Measurements from ENCODE around the gene LAMC3. TPM values are rescaled to one million over a fixed set of nuclear protein-coding genes. Genes with fewer than 3 reads are reported as not detected.
A peak's percentile ranks its signal among the peaks of the same experiment; 100 is the strongest.

LAMC3 gene
- 10 to 100 TPM in 1 of 2 donors, 1 to 10 TPM in 1; 3.9 to 16.8 TPM for total RNA-seq

- Histone ChIP-seq H3K27ac (no peak within 1 kb of the TSS), H3K4me3 (no peak within 1 kb of the TSS), H3K4me1 (peaks cover 8% of the 10 kb centered on the region), H3K36me3 (replicated peaks in 1 of 2; ENCODE audit: insufficient read depth in 1 of 2, low read depth in 2 of 2) (no peaks in the 10 kb centered on the region), H3K27me3 (no peaks in the 10 kb centered on the region), H3K9me3 (no peaks in the 10 kb centered on the region)
- intact Hi-C loops (cut with DNase I) = no loop called here
- DNase-seq = no peak
- 8 to 17% methylated on average over 1 to 47 of the region's 88 CpGs for WGBS, 2 donors
- TF ChIP-seq CTCF (IDR thresholded peaks at IDR 0.05) (no peak), POLR2A (IDR thresholded peaks at IDR 0.05) (no peak)
- peak; percentile 29 for ATAC-seq
These were observed at the start of gene LAMC3 for GRCh38 chr9:131008909-131009618. TSS of gene LAMC3 (plus strand) at chr9:131009174. CDS start at chr9:131009215, 41 bp downstream.

- ATAC-seq (no peak), DNase-seq (no peak)
- intact Hi-C loops (cut with DNase I) = no loop called here
- 77% methylated on average over 6 to 9 of the region's 9 CpGs for WGBS, 2 donors
- Histone ChIP-seq H3K36me3 (replicated peaks in 1 of 2; ENCODE audit: insufficient read depth in 1 of 2, low read depth in 2 of 2) (no peaks in the 10 kb centered on the region), H3K27ac (no peak overlapping the region), H3K4me1 (no peaks in the 10 kb centered on the region), H3K4me3 (no peak overlapping the region), H3K9me3 (no peaks in the 10 kb centered on the region), H3K27me3 (peaks cover 0 to 9% of the 10 kb centered on the region in 2 donors)
- TF ChIP-seq POLR2A (IDR thresholded peaks at IDR 0.05) (no peak), CTCF (IDR thresholded peaks at IDR 0.05) (no peak)
These were observed 49.1 kb upstream of the LAMC3 start for GRCh38 chr9:130959809-130960334.

- 75 to 76% methylated on average over 5 to 14 of the region's 14 CpGs for WGBS, 2 donors
- H3K36me3 ChIP-seq (replicated peaks in 1 of 2; ENCODE audit: insufficient read depth in 1 of 2, low read depth in 2 of 2) = no peaks in the 10 kb centered on the region
These were observed 48.2 kb upstream of the LAMC3 start for GRCh38 chr9:130960522-130961378.

More at GRCh38 chr9:130960522-130961378, 48.2 kb upstream of the LAMC3 start:
- Histone ChIP-seq H3K9me3 (no peaks in the 10 kb centered on the region), H3K27me3 (peaks cover 0 to 9% of the 10 kb centered on the region in 2 donors), H3K4me3 (no peak overlapping the region), H3K27ac (no peak overlapping the region), H3K4me1 (no peaks in the 10 kb centered on the region)
- DNase-seq (no peak), ATAC-seq (no peak)
- no peak for TF ChIP-seq POLR2A (IDR thresholded peaks at IDR 0.05)
- TF ChIP-seq CTCF (IDR thresholded peaks at IDR 0.05) = no peak
- intact Hi-C loops (cut with DNase I) = no loop called here
